GM18870 (cell line): Measurements from ENCODE around the gene SLC40A1.

ENCODE experiments used
- ATAC-seq: cut with Tn5 transposase; IDR thresholded peaks from one replicate; pipeline ENCODE4 v1.9.1; 2021; ENCODE audit warnings: moderate library complexity; ENCODE audit not compliant: unreplicated experiment

Gene SLC40A1

DNA sequence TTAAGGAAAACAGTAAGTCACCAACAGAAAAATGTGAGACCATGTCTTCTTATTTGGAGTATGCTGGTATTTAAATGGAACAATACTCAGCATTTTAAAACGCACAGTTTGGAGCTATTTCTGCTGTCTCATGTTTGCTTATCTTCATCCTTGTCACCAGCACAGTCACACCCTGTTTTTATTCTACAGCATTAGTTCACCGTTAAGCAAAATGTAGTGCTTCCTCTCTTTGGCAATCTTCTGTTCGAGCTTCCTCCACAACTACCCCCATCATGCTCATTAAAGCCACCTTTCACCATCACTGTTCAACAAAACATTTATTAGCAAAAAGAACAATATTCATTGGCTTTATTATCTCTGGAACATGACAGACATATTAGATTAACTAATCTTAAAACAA, 64.0 kb downstream of the SLC40A1 start:
- ATAC-seq, result no peak

DNA sequence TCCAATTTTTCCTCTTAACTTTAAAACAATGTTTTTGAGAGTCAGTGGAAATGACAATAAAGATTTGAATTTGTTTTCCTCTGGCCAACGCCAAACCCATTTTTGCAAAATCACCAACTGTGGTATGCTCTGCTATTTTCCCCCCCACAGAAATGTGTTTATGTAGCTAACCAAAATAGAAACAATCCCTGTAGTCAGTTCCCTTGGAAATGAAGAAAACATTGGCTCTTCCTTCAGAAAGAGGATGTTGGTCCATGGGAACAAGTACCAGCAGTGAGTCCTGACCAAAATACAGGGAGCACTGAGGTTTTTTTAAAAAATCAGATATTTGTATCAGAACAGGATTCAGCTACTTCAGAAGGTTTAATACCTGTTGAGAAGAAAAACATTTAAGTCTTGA, 65.3 kb downstream of the SLC40A1 start:
- no peak for ATAC-seq

DNA sequence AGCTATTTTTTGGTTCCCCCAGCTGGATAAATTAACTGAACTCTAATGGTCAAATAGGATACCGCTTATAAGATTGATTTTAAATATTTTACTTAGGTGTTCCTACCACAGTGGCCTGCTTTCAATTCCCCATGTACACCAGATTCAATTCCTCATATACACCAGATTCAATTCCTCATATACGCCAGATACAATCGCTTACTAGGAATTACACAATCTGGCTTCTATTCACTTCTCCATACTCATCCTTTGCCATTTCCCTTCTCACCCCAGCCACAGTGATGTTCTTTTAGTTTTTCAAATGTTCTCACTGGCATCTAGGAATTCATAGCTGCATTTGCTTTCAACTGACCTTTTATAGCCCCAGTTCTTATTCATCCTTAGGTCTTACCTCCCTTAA, 66.5 kb downstream of the SLC40A1 start:
- no peak for ATAC-seq

DNA sequence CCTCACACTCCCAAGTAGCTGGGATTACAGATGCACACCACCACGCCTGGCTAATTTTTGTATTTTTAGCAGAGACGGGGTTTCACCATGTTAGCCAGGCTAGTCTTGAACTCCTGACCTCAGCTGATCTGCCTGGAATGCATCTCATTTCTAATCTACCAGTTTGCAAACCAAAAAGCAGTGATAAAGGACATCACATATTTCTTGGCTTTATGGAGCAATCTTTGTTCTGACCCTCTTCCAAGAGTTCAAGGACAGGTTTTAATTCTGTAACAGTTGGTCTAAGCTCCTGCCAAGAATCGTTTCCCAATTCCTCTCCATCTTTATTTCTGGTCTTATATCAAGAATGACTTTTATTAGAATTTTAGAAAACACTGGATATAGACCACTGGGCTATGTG, 67.7 kb downstream of the SLC40A1 start:
- ATAC-seq, result no peak

DNA sequence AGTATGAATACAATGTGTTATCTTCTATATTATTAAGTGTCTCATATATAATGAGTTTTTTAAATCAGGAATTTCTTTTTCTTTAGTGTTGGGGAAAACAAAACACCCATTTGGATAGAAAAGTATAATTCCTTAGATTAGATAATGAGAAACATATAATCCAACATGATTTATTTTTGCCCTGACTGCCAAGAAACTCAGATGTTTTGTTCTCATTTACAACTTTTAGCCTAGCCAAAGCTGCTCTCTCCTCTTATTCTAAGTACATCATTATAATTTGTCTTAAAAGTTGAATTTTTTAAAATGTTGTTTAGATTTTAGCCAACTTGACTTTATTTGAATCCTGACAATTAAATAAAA, 68.6 kb downstream of the SLC40A1 start:
- ATAC-seq, result no peak

DNA sequence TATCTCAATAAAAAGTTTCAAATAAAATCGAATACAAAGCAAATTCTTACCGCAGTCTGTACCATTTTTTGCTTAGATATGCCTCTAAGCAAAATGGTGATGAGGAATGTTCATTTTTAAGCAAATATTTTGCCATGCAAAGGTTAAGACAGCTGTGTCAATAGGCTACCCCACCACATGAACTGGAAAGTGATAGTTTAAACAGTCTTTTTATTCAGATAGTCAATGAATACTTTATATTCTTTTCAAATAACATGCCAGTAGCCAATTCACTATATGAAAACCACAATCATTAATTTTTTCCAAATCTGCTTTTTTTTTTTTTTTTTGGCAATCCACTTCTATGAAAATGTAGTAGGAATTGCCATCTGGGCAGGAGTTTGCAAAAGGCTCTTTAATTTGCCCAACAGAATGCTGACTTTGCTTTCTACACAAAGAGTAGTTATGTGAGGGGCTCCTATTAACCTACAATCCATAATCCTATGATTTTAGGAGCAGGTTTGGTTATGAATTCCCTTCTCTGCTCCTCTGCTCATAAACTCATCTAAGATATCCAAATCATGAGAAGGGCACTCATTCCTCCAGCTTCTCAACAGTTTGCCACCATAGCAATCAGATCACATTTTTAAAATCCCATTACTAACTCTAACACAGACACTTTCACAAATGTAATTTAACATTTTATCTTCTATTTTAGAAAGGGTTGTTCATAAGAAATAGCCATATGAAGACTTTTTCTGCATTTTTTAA, 69.2 kb downstream of the SLC40A1 start:
- no peak for ATAC-seq
